K562 (cell line): ENCODE measurements around the gene KLHL6. TPM values are rescaled to one million over a fixed set of nuclear protein-coding genes. Genes with fewer than 3 reads are reported as not detected.

ENCODE experiments used
- ADNP ChIP-seq: fragments of 200-800 bp; sonication (Bioruptor generic); IDR thresholded peaks from 2 replicates; pipeline ENCODE4 v1.6.1; 2016; ENCODE audit warnings: missing genetic modification characterization, missing compliant biosample characterization
- BRF2 ChIP-seq: IDR thresholded peaks from 3 replicates; pipeline ENCODE4 v1.6.1; 2011; ENCODE audit warnings: borderline replicate concordance, mild to moderate bottlenecking; ENCODE audit not compliant: insufficient read length, insufficient read depth
- CBX8 ChIP-seq: fragments of 200-600 bp; sonication (generic); IDR thresholded peaks from 2 replicates; pipeline ENCODE4 v1.6.1; 2012; ENCODE audit warnings: borderline replicate concordance, mixed run types, low read depth, mild to moderate bottlenecking, moderate library complexity, mixed read lengths, low read length, control low read depth, inconsistent platforms; ENCODE audit not compliant: poor library complexity, severe bottlenecking; ENCODE audit errors: extremely low read depth
- CEBPG ChIP-seq, 3 experiments: fragments of 200-800 bp in 1 of 3; sonication (Bioruptor generic) in 1 of 3; sonication (generic) in 1 of 3; formaldehyde crosslinking in 1 of 3; IDR thresholded peaks in 2 of 3; conservative IDR thresholded peaks in 1 of 3; 2 replicates each; pipeline versions ENCODE4 v1.6.1 to v1.8.0; 2016 to 2022; ENCODE audit warnings: missing compliant biosample characterization in 2 of 3, missing genetic modification characterization in 2 of 3, mild to moderate bottlenecking in 1 of 3, missing genetic modification reagents in 1 of 3
- E2F3 ChIP-seq: fragments of 250-450 bp; sonication (Bioruptor Pico); IDR thresholded peaks from 2 replicates; pipeline ENCODE4 v1.4.0; 2020; ENCODE audit warnings: mild to moderate bottlenecking
- ETV6 ChIP-seq, 3 experiments: fragments of 150-350 bp in 1 of 3; sonication (generic) in 1 of 3; formaldehyde crosslinking in 1 of 3; IDR thresholded peaks; 2 replicates each; pipeline versions ENCODE4 v1.6.1 to v1.8.0; 2014 to 2022; ENCODE audit warnings: borderline replicate concordance in 2 of 3, low read depth in 2 of 3, antibody characterized with exemption in 1 of 3, low read length in 1 of 3, mild to moderate bottlenecking in 1 of 3, missing genetic modification reagents in 1 of 3
- IRF1 ChIP-seq: sonication (generic); formaldehyde crosslinking; IDR thresholded peaks from 2 replicates; pipeline ENCODE4 v1.8.0; 2022; ENCODE audit warnings: missing genetic modification reagents, mild to moderate bottlenecking, borderline replicate concordance
- MIER1 ChIP-seq: fragments of 450-650 bp; IDR thresholded peaks from 2 replicates; pipeline ENCODE4 v1.6.1; 2016; ENCODE audit warnings: antibody characterized with exemption, mild to moderate bottlenecking, low read depth
- PHTF2 ChIP-seq: fragments of 250-450 bp; sonication (Bioruptor Pico); IDR thresholded peaks from 2 replicates; pipeline ENCODE4 v1.5.0; 2021; ENCODE audit warnings: mild to moderate bottlenecking
- STAT5A ChIP-seq: IDR thresholded peaks from 2 replicates; pipeline ENCODE4 v1.6.1; 2012; ENCODE audit warnings: low read length, inconsistent platforms, borderline replicate concordance
- TCFL5 ChIP-seq: fragments of 250-450 bp; sonication (Bioruptor Pico); conservative IDR thresholded peaks from 2 replicates; pipeline ENCODE4 v1.6.1; 2021; ENCODE audit warnings: mild to moderate bottlenecking, moderate library complexity, matching md5 sums
- TRIM25 ChIP-seq: fragments of 450-650 bp; IDR thresholded peaks from 2 replicates; pipeline ENCODE4 v1.7.0; 2016; ENCODE audit warnings: borderline replicate concordance
- ZFX ChIP-seq: sonication (generic); formaldehyde crosslinking; IDR thresholded peaks from 2 replicates; pipeline ENCODE4 v1.8.0; 2022; ENCODE audit warnings: mild to moderate bottlenecking, missing genetic modification reagents, moderate library complexity
- ZNF311 ChIP-seq: fragments of 250-450 bp; sonication (Bioruptor Pico); IDR thresholded peaks from 2 replicates; pipeline ENCODE4 v1.4.0; 2020; ENCODE audit warnings: mild to moderate bottlenecking, moderate library complexity
- ZNF609 ChIP-seq: sonication (generic); formaldehyde crosslinking; IDR thresholded peaks from 2 replicates; pipeline ENCODE4 v1.8.1; 2023; ENCODE audit warnings: missing genetic modification reagents, mild to moderate bottlenecking, borderline replicate concordance
- ZNF778 ChIP-seq: fragments of 450-650 bp; formaldehyde crosslinking; IDR thresholded peaks from 2 replicates; pipeline ENCODE4 v1.4.0; 2020; ENCODE audit warnings: mild to moderate bottlenecking, moderate library complexity
- polyA plus RNA-seq, 8 experiments: library from polyadenylated mRNA; depleted of rRNA in 4 of 8; stranded (reverse) in 5 of 8; unstranded in 3 of 8; fragments of >200 nt; fragmentation: Nextera tagmentation in 2 of 8; fragmentation: Illumina TruSeq in 1 of 8; extraction: Ambion mirVana in 2 of 8; extraction: Trizol in 1 of 8; gene quantifications; 2 replicates each; pipeline versions ENCODE4 v1.2.1 to v1.2.3, GENCODE V29; 2011 to 2014; ENCODE audit warnings: inconsistent platforms in 1 of 8, missing spikeins in 1 of 8
- total RNA-seq, 7 experiments: library from RNA; depleted of rRNA in 6 of 7; stranded (reverse); fragments of >200 nt in 6 of 7; fragmentation: Illumina TruSeq in 2 of 7; extraction: Trizol in 2 of 7; gene quantifications; 2 replicates each; pipeline versions ENCODE4 v1.2.1 to v1.2.3, GENCODE V29; 2011 to 2021; ENCODE audit warnings: low replicate concordance in 1 of 7

Gene KLHL6
- total and polyA plus RNA-seq, 9 of the 15 experiments (the other 6 are each of a cell fraction or from before 2014, with no cell fraction given), result 0.18 to 2.1 (median 1.4) TPM

GRCh38 chr3:183532620-183533411 lies 22.7 kb downstream of the KLHL6 start (continued):
- TF ChIP-seq TRIM25 (no peak), BRF2 (no peak), ZNF609 (CRISPR knock-in tag) (no peak), CEBPG (CRISPR knock-in tag; IDR thresholded peaks at IDR 0.05) (peak; percentile 51; the same call in 1 of the 2 replicates), CEBPG (tag; conservative IDR thresholded peaks at IDR 0.05 in 1 of 2, IDR thresholded peaks at IDR 0.05 in 1 of 2) (peak; percentile 66 to 80), CBX8 (no peak), ZNF311 (CRISPR knock-in tag) (no peak), ETV6 (IDR thresholded peaks at IDR 0.05; ENCODE audit: borderline replicate concordance in 1 of 2, low read depth in 2 of 2, low read length in 1 of 2) (peak in 1 of 2 experiments; percentile 76; a peak in 1 of 4 replicates), ETV6 (CRISPR knock-in tag; IDR thresholded peaks at IDR 0.05; ENCODE audit: borderline replicate concordance) (no peak), ZFX (CRISPR knock-in tag) (peak; percentile 44), IRF1 (CRISPR knock-in tag) (no peak), ADNP (tag) (no peak), ZNF778 (CRISPR knock-in tag) (no peak), MIER1 (no peak), TCFL5 (CRISPR knock-in tag) (no peak), PHTF2 (CRISPR knock-in tag) (no peak), E2F3 (CRISPR knock-in tag) (no peak), STAT5A (no peak)
